ENCODE data around the gene COG5.

- TF ChIP-seq CTCF (IDR thresholded peaks at IDR 0.05) (peak in 1 of 3 experiments; percentile 41), POLR2A (IDR thresholded peaks at IDR 0.05) (no peak)
Observed at GRCh38 chr7:107167483-107168232, 396.1 kb downstream of the COG5 start.
